ENCODE results near the gene PALM.
"Not testable (repeated sequence)": the region's sequence is repeated elsewhere in the genome, so short reads cannot be mapped to it uniquely, and the experiment has no call there.

PALM gene

DNA sequence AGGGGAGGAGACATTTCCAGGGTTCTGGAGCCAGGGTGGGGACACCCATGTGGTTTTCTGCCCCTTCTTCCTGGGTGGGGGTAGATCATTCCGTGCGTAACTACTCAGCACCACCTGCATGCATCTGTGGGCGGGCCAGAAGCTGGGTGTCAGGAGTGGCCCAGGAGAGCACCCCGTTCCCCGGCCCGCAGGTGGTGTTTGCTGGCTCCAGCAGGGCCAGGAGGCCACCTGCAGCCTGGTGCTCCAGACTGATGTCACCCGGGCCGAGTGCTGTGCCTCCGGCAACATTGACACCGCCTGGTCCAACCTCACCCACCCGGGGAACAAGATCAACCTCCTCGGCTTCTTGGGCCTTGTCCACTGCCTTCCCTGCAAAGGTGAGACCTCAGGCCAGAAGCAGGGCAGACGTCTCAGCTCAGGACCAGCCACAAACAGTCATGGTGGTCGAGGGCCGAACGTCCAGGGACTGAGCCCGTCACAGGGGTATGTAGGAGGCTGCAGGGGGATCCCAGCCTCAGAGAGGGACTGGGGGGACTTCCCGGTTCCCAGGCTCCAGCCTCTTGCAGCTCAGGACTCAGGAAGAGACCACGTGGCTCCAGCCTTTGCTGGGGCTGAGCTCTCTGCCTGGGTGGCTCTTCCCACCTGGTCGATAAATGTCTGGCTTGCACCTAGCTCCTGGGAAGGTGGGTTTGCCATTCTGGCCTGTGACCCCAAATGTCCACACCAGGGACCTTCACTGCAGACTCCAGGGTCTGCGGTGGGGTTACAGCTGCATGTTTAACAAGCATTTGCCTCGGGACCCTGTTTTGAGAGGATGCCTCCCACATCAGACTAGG lies 30.9 kb upstream of the PALM start:
- in situ Hi-C loops (cut with MboI; ENCODE audit: low sequenced_read_pairs) = no loop called here

GRCh38 chr19:678791-679388 lies 29.8 kb upstream of the PALM start:
- in situ Hi-C loops (cut with MboI; ENCODE audit: low sequenced_read_pairs) = no loop called here

- in situ Hi-C loops (cut with MboI; ENCODE audit: low sequenced_read_pairs) = no loop called here
These were observed 29.1 kb upstream of the PALM start for GRCh38 chr19:679418-680286.

- in situ Hi-C loops (cut with MboI; ENCODE audit: low sequenced_read_pairs) = no loop called here
These were observed 28.3 kb upstream of the PALM start for GRCh38 chr19:680287-681028.

- in situ Hi-C loops (cut with MboI; ENCODE audit: low sequenced_read_pairs) = no loop called here
These were observed 27.4 kb upstream of the PALM start for GRCh38 chr19:681029-682019.

DNA sequence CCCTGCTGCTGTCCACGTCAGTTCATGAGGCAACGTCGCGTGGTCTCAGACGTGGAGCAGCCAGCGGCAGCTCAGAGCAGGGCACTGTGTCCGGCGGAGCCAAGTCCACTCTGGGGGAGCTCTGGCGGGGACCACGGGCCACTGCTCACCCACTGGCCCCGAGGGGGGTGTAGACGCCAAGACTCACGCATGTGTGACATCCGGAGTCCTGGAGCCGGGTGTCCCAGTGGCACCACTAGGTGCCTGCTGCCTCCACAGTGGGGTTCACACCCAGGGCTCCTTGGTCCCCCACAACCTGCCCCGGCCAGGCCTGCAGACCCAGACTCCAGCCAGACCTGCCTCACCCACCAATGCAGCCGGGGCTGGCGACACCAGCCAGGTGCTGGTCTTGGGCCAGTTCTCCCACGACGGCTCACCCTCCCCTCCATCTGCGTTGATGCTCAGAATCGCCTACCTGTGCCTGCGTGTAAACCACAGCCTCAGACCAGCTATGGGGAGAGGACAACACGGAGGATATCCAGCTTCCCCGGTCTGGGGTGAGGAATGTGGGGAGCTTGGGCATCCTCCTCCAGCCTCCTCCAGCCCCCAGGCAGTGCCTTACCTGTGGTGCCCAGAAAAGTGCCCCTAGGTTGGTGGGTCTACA lies 25.9 kb upstream of the PALM start:
- in situ Hi-C loops (cut with MboI; ENCODE audit: low sequenced_read_pairs) = no loop called here

DNA sequence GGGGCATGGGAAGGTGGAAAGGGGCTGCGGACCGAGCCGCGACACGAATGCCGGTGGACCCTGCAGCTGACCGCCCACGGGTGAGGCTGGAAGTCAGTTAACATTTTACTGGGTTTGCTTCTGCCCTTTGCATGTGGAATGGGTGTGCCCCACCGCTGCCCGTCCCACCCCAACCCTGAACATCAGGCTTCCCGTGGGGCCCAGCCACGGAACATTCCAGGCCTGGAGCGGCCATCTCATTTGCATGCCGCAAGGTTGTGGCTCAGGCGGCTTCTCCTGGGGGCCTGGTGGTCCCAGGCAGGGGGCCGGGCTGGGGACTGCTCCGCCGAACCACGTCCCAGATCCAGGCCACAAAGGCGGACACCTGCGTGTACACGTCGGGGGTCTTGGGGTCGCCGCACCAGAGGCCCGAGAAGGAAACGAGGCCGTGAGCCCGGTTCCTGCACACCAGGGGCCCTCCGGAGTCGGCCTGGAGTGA lies 23.2 kb upstream of the PALM start:
- in situ Hi-C loops (cut with MboI; ENCODE audit: low sequenced_read_pairs) = no loop called here

- in situ Hi-C loops (cut with MboI; ENCODE audit: low sequenced_read_pairs) = no loop called here
These were observed 22.0 kb upstream of the PALM start for GRCh38 chr19:686589-687297.

GRCh38 chr19:687569-688166 lies 21.1 kb upstream of the PALM start:
- in situ Hi-C loops (cut with MboI; ENCODE audit: low sequenced_read_pairs) = no loop called here

DNA sequence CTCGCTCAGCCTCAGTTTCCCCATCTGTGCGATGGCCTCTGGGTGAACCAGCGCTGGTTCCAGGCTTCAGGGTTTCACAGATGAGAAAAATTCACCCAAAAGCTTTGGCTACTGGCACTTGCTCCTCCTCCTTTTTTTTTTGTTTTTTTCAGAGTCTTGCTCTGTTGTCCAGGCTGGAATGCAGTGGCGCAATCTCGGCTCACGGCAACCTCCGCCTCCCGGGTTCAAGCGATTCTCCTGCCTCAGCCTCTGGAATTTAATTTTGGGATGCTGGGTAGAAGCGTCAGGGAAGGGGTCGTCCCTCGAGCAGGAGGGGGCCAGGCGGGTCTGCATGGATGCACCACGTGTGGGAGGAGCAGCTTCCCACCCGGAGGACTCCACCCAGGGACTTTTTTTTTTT lies 20.5 kb upstream of the PALM start:
- in situ Hi-C loops (cut with MboI; ENCODE audit: low sequenced_read_pairs) = no loop called here

GRCh38 chr19:688992-689391 lies 19.7 kb upstream of the PALM start:
- in situ Hi-C loops (cut with MboI; ENCODE audit: low sequenced_read_pairs) = no loop called here

- in situ Hi-C loops (cut with MboI; ENCODE audit: low sequenced_read_pairs) = no loop called here
These were observed 18.5 kb upstream of the PALM start for GRCh38 chr19:690203-690602.

DNA sequence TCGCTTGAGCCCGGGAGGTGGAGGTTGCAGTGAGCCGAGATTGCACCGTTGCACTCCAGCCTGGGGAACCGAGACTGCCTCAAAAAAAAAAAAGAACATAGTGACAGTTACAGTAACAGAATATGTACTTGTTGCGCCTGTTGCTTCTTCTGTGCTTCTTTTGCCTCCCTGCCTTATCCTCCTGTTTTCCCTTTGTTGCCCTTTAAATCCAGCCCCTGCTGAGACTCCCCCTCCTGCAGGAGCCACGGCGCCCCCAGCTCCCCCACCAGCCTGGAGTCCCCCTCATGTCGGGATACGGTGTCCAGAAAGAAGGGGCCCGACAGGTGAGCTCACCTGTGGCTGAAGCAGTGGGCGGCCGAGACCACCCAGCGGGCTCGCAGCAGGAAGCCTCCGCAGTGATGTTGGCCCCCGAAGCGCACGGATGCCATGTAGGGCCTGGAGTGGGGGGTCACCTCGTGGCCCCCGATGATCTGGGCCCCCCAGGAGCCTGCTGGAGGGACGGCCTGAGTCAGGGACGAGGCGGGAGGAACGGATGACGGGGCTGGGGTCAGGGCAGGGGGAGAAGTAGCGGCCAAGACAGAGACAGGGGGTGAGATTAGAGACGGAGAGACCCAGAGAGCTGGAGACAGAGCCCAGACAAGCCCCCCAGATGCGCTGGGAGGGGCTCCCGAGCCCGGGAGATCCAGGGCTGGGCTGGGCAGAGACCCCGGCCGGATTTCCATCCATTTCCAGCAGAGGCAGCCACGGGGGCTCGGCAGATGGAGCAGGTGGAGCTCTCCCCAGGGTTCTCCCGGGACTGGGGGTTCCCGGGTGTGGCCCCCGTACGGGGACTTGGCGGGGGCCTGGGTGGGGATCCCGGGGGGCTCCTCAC lies 14.0 kb upstream of the PALM start:
- in situ Hi-C loops (cut with MboI; ENCODE audit: low sequenced_read_pairs) = no loop called here

- in situ Hi-C loops (cut with MboI; ENCODE audit: low sequenced_read_pairs) = no loop called here
These were observed 13.3 kb upstream of the PALM start, which contains the start of gene PRSS57 for GRCh38 chr19:695352-695949. PRSS57 (minus strand) TSS chr19:695452; CDS start chr19:695430, 22 bp downstream.

GRCh38 chr19:698529-698928 lies 10.2 kb upstream of the PALM start:
- in situ Hi-C loops (cut with MboI; ENCODE audit: low sequenced_read_pairs) = not testable (repeated sequence)

- in situ Hi-C loops (cut with MboI; ENCODE audit: low sequenced_read_pairs) = not testable (repeated sequence)
These were observed 8.8 kb upstream of the PALM start for GRCh38 chr19:699885-700284.

DNA sequence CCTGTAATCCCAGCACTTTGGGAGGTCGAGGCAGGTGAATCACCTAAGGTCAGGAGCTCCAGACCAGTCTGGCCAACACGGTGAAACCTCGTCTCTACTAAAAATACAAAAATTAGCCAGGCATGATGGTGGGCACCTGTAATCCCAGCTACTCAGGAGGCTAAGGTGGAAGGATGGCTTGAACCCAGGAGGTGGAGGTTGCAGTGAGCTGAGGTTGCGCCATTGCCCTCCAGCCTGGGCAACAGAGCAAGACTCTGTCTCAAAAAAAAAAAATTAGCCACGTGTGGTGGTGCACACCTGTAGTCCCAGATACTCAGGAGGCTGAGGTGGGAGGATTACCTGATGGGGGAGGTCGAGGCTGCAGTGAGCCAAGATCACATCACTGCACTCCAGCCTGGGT lies 5.9 kb upstream of the PALM start:
- in situ Hi-C loops (cut with MboI; ENCODE audit: low sequenced_read_pairs) = not testable (repeated sequence)
